ENCODE data around the gene NTM. TPM values are rescaled to one million over a fixed set of nuclear protein-coding genes. Genes with fewer than 3 reads are reported as not detected.
"Not testable (repeated sequence)": the region's sequence is repeated elsewhere in the genome, so short reads cannot be mapped to it uniquely, and the experiment has no call there.

Gene NTM
- total RNA-seq, 1 donor from 2014 or later: not detected

DNA sequence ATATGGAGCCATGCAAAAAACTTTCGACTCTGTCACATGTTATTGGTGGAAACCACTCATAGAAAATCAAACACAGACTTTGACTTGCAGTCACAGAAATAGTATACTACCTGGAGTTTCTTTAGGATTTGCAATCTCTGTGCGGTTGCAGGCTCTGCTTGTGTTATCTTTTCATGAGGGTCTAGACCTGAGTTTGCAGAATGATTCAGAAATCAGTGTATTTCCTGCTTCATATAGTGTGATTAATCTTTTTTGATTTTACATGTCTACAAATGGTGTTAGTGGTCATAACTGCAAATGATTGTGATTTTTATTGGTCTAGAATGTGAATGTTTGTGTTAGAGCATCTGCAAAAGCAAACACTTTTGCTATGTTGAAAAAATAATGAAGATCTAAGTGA lies 690.2 kb downstream of the NTM start:
- DNase-seq (no peak), ATAC-seq (ENCODE audit: low read depth) (no peak)
- TF ChIP-seq, protein P1, sequence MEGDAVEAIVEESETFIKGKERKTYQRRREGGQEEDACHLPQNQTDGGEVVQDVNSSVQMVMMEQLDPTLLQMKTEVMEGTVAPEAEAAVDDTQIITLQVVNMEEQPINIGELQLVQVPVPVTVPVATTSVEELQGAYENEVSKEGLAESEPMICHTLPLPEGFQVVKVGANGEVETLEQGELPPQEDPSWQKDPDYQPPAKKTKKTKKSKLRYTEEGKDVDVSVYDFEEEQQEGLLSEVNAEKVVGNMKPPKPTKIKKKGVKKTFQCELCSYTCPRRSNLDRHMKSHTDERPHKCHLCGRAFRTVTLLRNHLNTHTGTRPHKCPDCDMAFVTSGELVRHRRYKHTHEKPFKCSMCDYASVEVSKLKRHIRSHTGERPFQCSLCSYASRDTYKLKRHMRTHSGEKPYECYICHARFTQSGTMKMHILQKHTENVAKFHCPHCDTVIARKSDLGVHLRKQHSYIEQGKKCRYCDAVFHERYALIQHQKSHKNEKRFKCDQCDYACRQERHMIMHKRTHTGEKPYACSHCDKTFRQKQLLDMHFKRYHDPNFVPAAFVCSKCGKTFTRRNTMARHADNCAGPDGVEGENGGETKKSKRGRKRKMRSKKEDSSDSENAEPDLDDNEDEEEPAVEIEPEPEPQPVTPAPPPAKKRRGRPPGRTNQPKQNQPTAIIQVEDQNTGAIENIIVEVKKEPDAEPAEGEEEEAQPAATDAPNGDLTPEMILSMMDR (IDR thresholded peaks at IDR 0.05): no peak
- H3K9me3 Mint-ChIP-seq: no peaks in the 10 kb centered on the region
- H3K27ac Mint-ChIP-seq: no peak overlapping the region
- intact Hi-C loops (cut with micrococcal nuclease): no loop called here
- CTCF ChIA-PET: no interaction called here
- H3K4me1 Mint-ChIP-seq: no peaks in the 10 kb centered on the region
- H3K4me3 Mint-ChIP-seq: no peak overlapping the region
- no peaks in the 10 kb centered on the region for H3K36me3 Mint-ChIP-seq (ENCODE audit: low read depth)
- POLR2A ChIA-PET: no interaction called here
- no peaks in the 10 kb centered on the region for H3K27me3 Mint-ChIP-seq

DNA sequence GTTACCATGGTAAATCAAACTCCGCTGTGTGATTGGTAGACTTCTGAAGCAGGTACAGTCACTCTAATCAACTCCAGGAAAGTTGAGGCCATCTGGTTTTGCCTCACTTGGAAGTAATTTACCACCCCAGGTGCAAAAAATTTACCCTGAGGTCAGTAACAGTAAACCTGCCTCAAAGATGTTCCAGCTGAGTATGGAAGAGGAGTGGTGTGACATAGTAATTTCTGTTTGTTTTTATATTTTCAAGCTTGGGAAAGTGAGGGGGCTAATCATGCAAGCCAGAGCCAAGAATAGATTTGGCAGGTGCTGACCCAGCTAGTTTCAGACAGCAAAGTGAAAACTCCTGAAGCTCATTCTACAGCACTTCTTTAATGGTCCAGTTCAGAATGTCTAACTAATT lies 691.6 kb downstream of the NTM start:
- POLR2A ChIA-PET: no interaction called here

DNA sequence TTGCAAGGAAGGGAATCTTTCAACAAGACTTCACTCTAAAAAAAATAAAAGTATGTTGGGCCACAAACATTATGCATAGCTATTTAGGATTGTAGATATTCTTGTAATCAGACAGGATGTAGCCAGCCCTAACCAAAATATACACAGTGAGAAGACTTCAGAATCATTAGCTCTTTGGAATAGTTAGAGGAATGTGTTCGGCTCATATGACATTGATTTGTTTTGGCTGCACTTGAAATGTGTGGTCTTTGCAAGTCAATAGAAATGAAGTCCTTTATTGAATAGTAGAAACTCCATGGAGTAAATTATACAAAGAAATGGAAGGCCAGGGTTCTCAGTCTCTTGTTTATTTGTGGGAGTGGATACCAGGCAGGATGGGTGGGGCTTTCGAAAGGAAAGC lies 692.1 kb downstream of the NTM start:
- Mint-ChIP-seq H3K36me3 (ENCODE audit: low read depth) (no peaks in the 10 kb centered on the region), H3K27me3 (no peaks in the 10 kb centered on the region), H3K4me1 (no peaks in the 10 kb centered on the region), H3K9me3 (peaks cover 6% of the 10 kb centered on the region), H3K27ac (no peak overlapping the region), H3K4me3 (no peak overlapping the region)
- ATAC-seq (ENCODE audit: low read depth) (no peak), DNase-seq (no peak)
- intact Hi-C loops (cut with micrococcal nuclease): no loop called here
- TF ChIP-seq, protein P1 (IDR thresholded peaks at IDR 0.05): no peak
- ChIA-PET CTCF (no interaction called here), POLR2A (no interaction called here)

More for the DNA sequence above, 691.6 kb downstream of the NTM start:
- H3K4me1 Mint-ChIP-seq: no peaks in the 10 kb centered on the region
- CTCF ChIA-PET: no interaction called here
- no peaks in the 10 kb centered on the region for H3K36me3 Mint-ChIP-seq (ENCODE audit: low read depth)
- no peak overlapping the region for H3K4me3 Mint-ChIP-seq
- intact Hi-C loops (cut with micrococcal nuclease): no loop called here
- no peak overlapping the region for H3K27ac Mint-ChIP-seq
- H3K27me3 Mint-ChIP-seq: no peaks in the 10 kb centered on the region
- ATAC-seq (ENCODE audit: low read depth): no peak
- TF ChIP-seq, protein P1 (IDR thresholded peaks at IDR 0.05): no peak
- peaks cover 6% of the 10 kb centered on the region for H3K9me3 Mint-ChIP-seq
- no peak for DNase-seq

DNA sequence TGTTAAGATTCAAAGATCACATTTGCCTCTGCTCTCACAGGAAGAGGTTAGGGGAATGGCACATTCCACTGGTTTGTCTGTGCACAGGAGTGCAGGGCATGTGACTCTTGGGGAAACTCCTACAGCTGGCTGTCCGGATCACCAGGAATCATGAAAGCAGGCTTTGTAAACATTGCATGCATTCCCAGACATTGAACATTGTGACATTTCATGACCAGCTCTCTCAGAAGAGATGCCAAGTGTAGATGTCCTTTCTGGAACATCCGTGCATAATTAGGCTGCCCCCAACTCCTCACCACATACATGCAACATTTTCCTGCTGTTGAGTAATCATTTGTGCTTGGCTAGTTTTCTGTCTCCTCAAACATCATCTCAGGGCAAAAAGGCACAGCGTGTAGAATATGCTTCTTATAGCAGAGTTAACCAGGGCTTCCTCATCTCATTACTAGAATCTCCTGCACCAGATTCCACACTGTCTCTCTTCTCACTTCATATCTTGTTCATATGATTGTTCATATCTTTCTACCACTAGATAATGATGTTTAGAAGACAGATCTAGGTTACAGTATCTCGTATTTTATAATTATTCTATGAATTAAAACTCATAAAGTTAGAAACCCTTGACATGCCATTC lies 694.7 kb downstream of the NTM start:
- Mint-ChIP-seq H3K27me3 (no peaks in the 10 kb centered on the region), H3K27ac (no peak overlapping the region), H3K9me3 (peaks cover 6% of the 10 kb centered on the region), H3K4me3 (no peak overlapping the region), H3K36me3 (ENCODE audit: low read depth) (no peaks in the 10 kb centered on the region), H3K4me1 (no peaks in the 10 kb centered on the region)
- intact Hi-C loops (cut with micrococcal nuclease): no loop called here
- POLR2A ChIA-PET: no interaction called here
- no peak for ATAC-seq (ENCODE audit: low read depth)
- CTCF ChIA-PET: no interaction called here
- TF ChIP-seq, protein P1 (IDR thresholded peaks at IDR 0.05): no peak
- DNase-seq: no peak

DNA sequence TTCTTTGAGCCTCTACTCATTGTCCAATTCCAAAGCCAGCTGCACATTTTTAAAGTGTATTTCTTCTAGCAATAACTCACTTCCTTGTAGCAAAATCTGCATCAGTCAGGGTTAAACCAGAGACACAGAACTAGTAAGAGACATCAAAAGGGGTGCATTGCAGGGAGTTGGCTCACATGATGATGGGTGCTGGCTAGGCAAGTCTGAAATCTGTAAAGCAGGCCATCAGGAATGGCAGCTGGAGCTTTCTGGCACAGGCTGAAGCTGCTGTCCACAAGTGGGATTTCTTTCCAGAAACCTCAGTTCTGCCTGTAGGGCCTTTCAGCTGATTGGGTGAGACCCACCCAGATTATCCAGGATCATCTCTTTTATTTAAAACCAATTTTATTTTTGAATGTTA lies 698.1 kb downstream of the NTM start:
- ATAC-seq (ENCODE audit: low read depth) (no peak), DNase-seq (no peak)
- H3K4me3 Mint-ChIP-seq: no peak overlapping the region
- no peaks in the 10 kb centered on the region for H3K4me1 Mint-ChIP-seq
- H3K36me3 Mint-ChIP-seq (ENCODE audit: low read depth): no peaks in the 10 kb centered on the region
- TF ChIP-seq, protein P1 (IDR thresholded peaks at IDR 0.05): no peak
- H3K27me3 Mint-ChIP-seq: no peaks in the 10 kb centered on the region
- POLR2A ChIA-PET: no interaction called here
- intact Hi-C loops (cut with micrococcal nuclease): no loop called here
- no peak overlapping the region for H3K27ac Mint-ChIP-seq
- CTCF ChIA-PET: no interaction called here
- peaks cover 6% of the 10 kb centered on the region for H3K9me3 Mint-ChIP-seq

DNA sequence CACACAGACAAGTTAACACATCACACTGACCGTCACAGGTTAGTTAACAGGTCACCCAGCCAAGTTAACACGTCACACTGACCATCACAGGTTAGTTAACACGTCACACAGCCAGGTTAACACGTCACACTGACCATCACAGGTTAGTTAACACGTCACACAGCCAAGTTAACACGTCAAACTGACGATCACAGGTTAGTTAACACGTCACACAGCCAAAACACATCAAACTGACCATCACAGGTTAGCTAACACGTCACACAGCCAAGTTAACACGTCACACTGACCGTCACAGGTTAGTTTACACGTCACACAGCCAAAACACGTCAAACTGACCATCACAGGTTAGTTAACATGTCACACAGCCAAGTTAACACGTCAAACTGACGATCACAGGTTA lies 699.2 kb downstream of the NTM start:
- intact Hi-C loops (cut with micrococcal nuclease); POLR2A ChIA-PET; H3K27me3 Mint-ChIP-seq; H3K27ac Mint-ChIP-seq; H3K36me3 Mint-ChIP-seq (ENCODE audit: low read depth); ATAC-seq (ENCODE audit: low read depth); DNase-seq; H3K4me3 Mint-ChIP-seq; H3K4me1 Mint-ChIP-seq; H3K9me3 Mint-ChIP-seq; CTCF ChIA-PET: not testable (repeated sequence)

DNA sequence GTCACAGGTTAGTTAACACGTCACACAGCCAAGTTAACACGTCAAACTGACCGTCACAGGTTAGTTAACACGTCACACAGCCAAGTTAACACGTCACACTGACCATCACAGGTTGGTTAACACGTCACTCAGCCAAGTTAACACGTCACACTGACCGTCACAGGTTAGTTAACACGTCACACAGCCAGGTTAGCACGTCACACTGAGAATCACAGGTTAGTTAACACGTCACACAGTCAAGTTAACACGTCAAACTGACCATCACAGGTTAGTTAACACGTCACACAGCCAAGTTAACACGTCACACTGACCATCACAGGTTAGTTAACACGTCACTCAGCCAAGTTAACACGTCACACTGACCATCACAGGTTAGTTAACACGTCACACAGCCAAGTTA lies 700.5 kb downstream of the NTM start:
- POLR2A ChIA-PET; H3K27ac Mint-ChIP-seq; DNase-seq; CTCF ChIA-PET; H3K27me3 Mint-ChIP-seq; H3K36me3 Mint-ChIP-seq (ENCODE audit: low read depth); H3K4me1 Mint-ChIP-seq; intact Hi-C loops (cut with micrococcal nuclease); H3K9me3 Mint-ChIP-seq; H3K4me3 Mint-ChIP-seq; ATAC-seq (ENCODE audit: low read depth): not testable (repeated sequence)
